Mesenchymal stem cell (in vitro differentiated cells and primary cell): Measurements from ENCODE around the gene SOX9.

Experiments
- DNase-seq: peaks from one replicate; pipeline ENCODE4 v3.0.0-alpha.2; 2013
- H2AFZ ChIP-seq: one replicate; pipeline ENCODE4 v1.6.1; 2013; ENCODE audit warnings: low read depth, mild to moderate bottlenecking, control low read depth, inconsistent platforms, low read length, moderate library complexity
- H2AK5ac ChIP-seq: 2 replicates; pipeline ENCODE4 v1.6.1; 2013; ENCODE audit warnings: low read length, moderate library complexity, mild to moderate bottlenecking, inconsistent platforms; ENCODE audit not compliant: severe bottlenecking
- H2BK120ac ChIP-seq: one replicate; pipeline ENCODE4 v1.6.1; 2013; ENCODE audit warnings: low read depth, mild to moderate bottlenecking, inconsistent platforms, low read length, moderate library complexity
- H2BK12ac ChIP-seq, 2 experiments: one replicate each; pipeline ENCODE4 v1.6.1; 2013; ENCODE audit warnings: inconsistent platforms in 2 of 2, low read length in 2 of 2, mild to moderate bottlenecking in 2 of 2, moderate library complexity in 2 of 2, control low read depth in 1 of 2
- H2BK15ac ChIP-seq: one replicate; pipeline ENCODE4 v1.6.1; 2013; ENCODE audit warnings: mild to moderate bottlenecking, low read depth, inconsistent platforms; ENCODE audit not compliant: poor library complexity, severe bottlenecking
- H2BK5ac ChIP-seq: 2 replicates; pipeline ENCODE4 v1.6.1; 2013; ENCODE audit warnings: low read depth, mild to moderate bottlenecking, low read length, control low read depth, inconsistent platforms; ENCODE audit not compliant: poor library complexity, severe bottlenecking
- H3K14ac ChIP-seq, 2 experiments: one replicate each; pipeline ENCODE4 v1.6.1; 2013; ENCODE audit warnings: inconsistent platforms in 2 of 2, low read length in 2 of 2, control low read depth in 1 of 2, mild to moderate bottlenecking in 1 of 2, moderate library complexity in 1 of 2
- H3K18ac ChIP-seq, 2 experiments: one replicate each; pipeline ENCODE4 v1.6.1; 2013; ENCODE audit warnings: inconsistent platforms in 2 of 2, low read length in 2 of 2, control low read depth in 1 of 2, low read depth in 1 of 2, mild to moderate bottlenecking in 1 of 2
- H3K23ac ChIP-seq, 2 experiments: one replicate each; pipeline ENCODE4 v1.6.1; 2013; ENCODE audit warnings: inconsistent platforms in 2 of 2, low read length in 2 of 2, mild to moderate bottlenecking in 2 of 2, moderate library complexity in 2 of 2, control low read depth in 1 of 2
- H3K27ac ChIP-seq: 2 replicates; pipeline ENCODE4 v1.5.1; 2013; ENCODE audit warnings: mild to moderate bottlenecking, moderate library complexity, low read length, control low read depth, inconsistent platforms; ENCODE audit not compliant: poor library complexity, severe bottlenecking
- H3K27me3 ChIP-seq, 2 experiments: 2 replicates each; pipeline versions ENCODE4 v1.6.1 to v1.7.0; 2013; ENCODE audit warnings: low read length in 2 of 2, mild to moderate bottlenecking in 2 of 2, moderate library complexity in 2 of 2, control low read depth in 1 of 2, inconsistent platforms in 1 of 2; ENCODE audit not compliant: control insufficient read depth in 1 of 2, insufficient read depth in 1 of 2
- H3K36me3 ChIP-seq, 2 experiments: 2 replicates each; pipeline versions ENCODE4 v1.6.1 to v1.7.0; 2013; ENCODE audit warnings: low read length in 2 of 2, control low read depth in 1 of 2, inconsistent platforms in 1 of 2, low read depth in 1 of 2, mild to moderate bottlenecking in 1 of 2; ENCODE audit not compliant: insufficient read depth in 2 of 2, control insufficient read depth in 1 of 2
- H3K4ac ChIP-seq, 2 experiments: one replicate each; pipeline ENCODE4 v1.6.1; 2013; ENCODE audit warnings: inconsistent platforms in 2 of 2, low read length in 2 of 2, mild to moderate bottlenecking in 2 of 2, moderate library complexity in 2 of 2, control low read depth in 1 of 2, low read depth in 1 of 2
- H3K4me1 ChIP-seq: 2 replicates; pipeline ENCODE4 v1.6.1; 2013; ENCODE audit warnings: low read depth, low read length, control low read depth; ENCODE audit not compliant: control insufficient read depth, insufficient read depth
- H3K4me2 ChIP-seq: 2 replicates; pipeline ENCODE4 v1.6.1; 2013; ENCODE audit warnings: low read length, mild to moderate bottlenecking, inconsistent platforms; ENCODE audit not compliant: poor library complexity, severe bottlenecking
- H3K4me3 ChIP-seq, 2 experiments: 2 replicates each; pipeline versions ENCODE4 v1.5.1 to v1.7.0; 2013; ENCODE audit warnings: low read length in 2 of 2, mild to moderate bottlenecking in 2 of 2, control low read depth in 1 of 2, low read depth in 1 of 2; ENCODE audit not compliant: insufficient read depth in 1 of 2
- H3K79me1 ChIP-seq: replicated peaks from 2 replicates; pipeline ENCODE4 v1.6.1; 2013; ENCODE audit warnings: mild to moderate bottlenecking, control low read depth, low read length, inconsistent platforms; ENCODE audit not compliant: poor library complexity, severe bottlenecking
- H3K9ac ChIP-seq: 2 replicates; pipeline ENCODE4 v1.7.0; 2013; ENCODE audit warnings: mild to moderate bottlenecking, low read length, moderate library complexity
- H3K9me3 ChIP-seq: 2 replicates; pipeline ENCODE4 v1.7.0; 2013; ENCODE audit warnings: mild to moderate bottlenecking, low read length; ENCODE audit not compliant: control insufficient read depth
- H4K8ac ChIP-seq: one replicate; pipeline ENCODE4 v1.6.1; 2013; ENCODE audit warnings: inconsistent platforms, mild to moderate bottlenecking, low read length, moderate library complexity
- H4K91ac ChIP-seq: one replicate; pipeline ENCODE4 v1.6.1; 2013; ENCODE audit warnings: mild to moderate bottlenecking, low read length, inconsistent platforms
- WGBS: methylation state at CpG from one replicate; pipeline ENCODE4 v1.1.7; 2013; ENCODE audit warnings: mixed read lengths; 5-methylcytosine and 5-hydroxymethylcytosine counted together

Gene SOX9

DNA sequence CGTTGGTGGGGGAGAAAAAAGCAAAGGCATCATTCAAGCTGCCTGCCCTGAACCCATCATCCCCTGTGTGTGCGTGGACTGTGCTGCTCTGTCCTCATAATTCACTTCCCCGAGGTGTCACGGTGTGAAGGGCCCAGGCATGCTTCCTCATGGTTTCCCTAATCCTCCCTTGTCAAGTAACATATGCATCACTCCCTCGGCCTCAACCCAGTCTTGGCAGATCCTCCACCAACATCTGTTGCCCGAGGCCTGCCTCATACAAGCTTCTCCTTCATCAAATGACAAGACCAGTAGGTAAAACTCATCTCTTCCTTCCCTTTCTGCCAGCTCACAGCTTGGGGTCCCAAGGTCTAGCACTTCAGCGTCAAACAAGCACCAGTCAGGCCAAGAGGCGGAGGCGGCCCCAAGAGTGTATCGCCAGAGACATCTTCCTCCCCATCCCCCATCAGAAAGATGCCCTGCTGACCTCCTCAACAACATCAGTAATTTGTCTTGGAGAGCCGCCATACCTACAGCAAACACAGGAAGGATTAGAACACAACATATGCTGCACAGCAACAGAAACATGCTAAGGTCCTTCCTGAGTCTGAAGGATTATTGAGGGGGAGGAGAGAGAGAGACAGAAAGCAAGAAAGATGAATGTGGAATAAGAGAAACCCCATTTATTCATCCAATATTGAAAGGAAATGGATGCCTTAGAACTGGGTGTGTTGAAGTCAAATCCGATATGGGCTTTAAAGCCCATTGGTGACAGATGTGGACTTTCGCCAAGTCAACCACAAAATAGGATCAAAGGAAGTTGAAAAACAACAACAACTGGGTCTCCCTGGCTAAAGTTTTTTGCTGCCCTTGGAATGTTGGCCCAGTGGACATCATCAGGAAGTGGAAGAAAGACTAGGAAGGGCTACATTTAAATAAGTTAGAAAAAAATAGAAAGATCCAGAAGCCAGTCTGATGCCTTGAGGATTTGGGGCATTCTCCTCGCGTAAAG lies 38.4 kb downstream of the SOX9 start:
- no peak overlapping the region for H3K27ac ChIP-seq
- H4K91ac ChIP-seq, result no peak overlapping the region
- no peak for DNase-seq
- no peak overlapping the region for H3K4me2 ChIP-seq
- WGBS, result 73% methylated on average over 15 of the region's 15 CpGs
- H3K14ac ChIP-seq, result no peak overlapping the region
- no peaks in the 10 kb centered on the region for H3K79me1 ChIP-seq
- no peak overlapping the region for H4K8ac ChIP-seq
- H2AK5ac ChIP-seq, result no peak overlapping the region
- H2BK15ac ChIP-seq, result no peak overlapping the region
- no peak overlapping the region for H2BK12ac ChIP-seq
- no peak overlapping the region for H3K4me3 ChIP-seq
- no peak overlapping the region for H3K4ac ChIP-seq
- H3K27me3 ChIP-seq, result no peaks in the 10 kb centered on the region
- H2BK120ac ChIP-seq, result no peak overlapping the region
- no peak overlapping the region for H2AFZ ChIP-seq
- no peaks in the 10 kb centered on the region for H3K36me3 ChIP-seq
- H3K9me3 ChIP-seq, result no peaks in the 10 kb centered on the region
- H3K23ac ChIP-seq, result no peak overlapping the region
- H3K9ac ChIP-seq, result no peak overlapping the region
- no peaks in the 10 kb centered on the region for H3K4me1 ChIP-seq
- H3K18ac ChIP-seq, result no peak overlapping the region
- H2BK5ac ChIP-seq, result no peak overlapping the region

DNA sequence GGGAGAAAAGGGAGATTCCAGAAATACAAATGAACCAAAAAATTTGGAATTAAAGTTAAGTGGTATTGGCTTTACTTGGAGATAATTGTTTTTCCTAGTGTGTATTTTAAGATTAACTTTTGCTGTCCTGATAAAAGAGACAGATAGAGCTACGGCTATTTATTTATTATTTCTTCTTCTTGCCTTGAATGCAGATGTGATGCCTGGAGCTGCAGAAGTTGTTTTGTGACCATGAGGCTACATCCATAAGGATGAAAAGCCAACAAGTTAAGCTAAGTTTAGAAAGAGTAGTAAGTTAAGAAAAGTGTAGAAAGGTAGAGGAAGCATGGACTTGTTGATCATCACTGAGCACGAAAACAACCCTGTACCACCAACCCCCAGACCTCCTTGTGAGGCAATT lies 41.7 kb downstream of the SOX9 start:
- Histone ChIP-seq H2BK5ac (no peak overlapping the region), H3K27me3 (peaks cover 0 to 6% of the 10 kb centered on the region in 2 experiments), H2BK120ac (no peak overlapping the region), H3K9ac (no peak overlapping the region), H2BK12ac (no peak overlapping the region), H2BK15ac (no peak overlapping the region), H3K9me3 (no peaks in the 10 kb centered on the region), H3K23ac (no peak overlapping the region), H3K79me1 (no peaks in the 10 kb centered on the region), H3K4me3 (no peak overlapping the region), H4K91ac (no peak overlapping the region), H3K4me1 (no peaks in the 10 kb centered on the region), H3K4ac (no peak overlapping the region), H3K18ac (no peak overlapping the region), H3K27ac (no peak overlapping the region), H3K14ac (no peak overlapping the region), H2AK5ac (no peak overlapping the region), H2AFZ (no peak overlapping the region), H3K4me2 (no peak overlapping the region), H4K8ac (no peak overlapping the region), H3K36me3 (no peaks in the 10 kb centered on the region)
- DNase-seq, result no peak
- WGBS, result 100% methylated on average over 1 of the region's 2 CpGs

GRCh38 chr17:72163474-72163873 lies 42.7 kb downstream of the SOX9 start:
- Histone ChIP-seq H3K27ac (no peak overlapping the region), H3K36me3 (no peaks in the 10 kb centered on the region), H3K9me3 (no peaks in the 10 kb centered on the region), H2BK5ac (no peak overlapping the region), H3K4me1 (no peaks in the 10 kb centered on the region), H3K9ac (no peak overlapping the region), H2AFZ (no peak overlapping the region), H3K14ac (no peak overlapping the region), H3K27me3 (peaks cover 0 to 11% of the 10 kb centered on the region in 2 experiments), H2AK5ac (no peak overlapping the region), H3K4me2 (no peak overlapping the region), H3K4me3 (no peak overlapping the region), H3K79me1 (no peaks in the 10 kb centered on the region), H4K91ac (no peak overlapping the region), H2BK120ac (no peak overlapping the region), H3K18ac (no peak overlapping the region), H3K23ac (no peak overlapping the region), H2BK15ac (no peak overlapping the region), H2BK12ac (no peak overlapping the region), H4K8ac (no peak overlapping the region), H3K4ac (no peak overlapping the region)
- WGBS, result 91% methylated on average over 2 of the region's 2 CpGs
- DNase-seq, result no peak

GRCh38 chr17:72164158-72164739 lies 43.4 kb downstream of the SOX9 start:
- no peak overlapping the region for H3K14ac ChIP-seq
- H4K91ac ChIP-seq, result no peak overlapping the region
- peaks cover 0 to 17% of the 10 kb centered on the region in 2 experiments for H3K27me3 ChIP-seq
- H3K18ac ChIP-seq, result no peak overlapping the region
- H3K4ac ChIP-seq, result no peak overlapping the region
- no peak overlapping the region for H2BK15ac ChIP-seq
- H3K23ac ChIP-seq, result no peak overlapping the region
- no peak overlapping the region for H2BK5ac ChIP-seq
- H3K4me2 ChIP-seq, result no peak overlapping the region
- H3K9ac ChIP-seq, result no peak overlapping the region
- no peak overlapping the region for H3K27ac ChIP-seq
- H3K4me3 ChIP-seq, result no peak overlapping the region
- H3K9me3 ChIP-seq, result no peaks in the 10 kb centered on the region
- H3K36me3 ChIP-seq, result no peaks in the 10 kb centered on the region
- H2BK120ac ChIP-seq, result no peak overlapping the region
- DNase-seq, result no peak
- H2AFZ ChIP-seq, result no peak overlapping the region
- no peak overlapping the region for H2BK12ac ChIP-seq
- no peak overlapping the region for H4K8ac ChIP-seq
- WGBS, result 83% methylated on average over 2 of the region's 3 CpGs
- no peaks in the 10 kb centered on the region for H3K79me1 ChIP-seq
- H3K4me1 ChIP-seq, result no peaks in the 10 kb centered on the region
- no peak overlapping the region for H2AK5ac ChIP-seq
